ENCODE results near the gene COL15A1.

The COL15A1 gene

DNA sequence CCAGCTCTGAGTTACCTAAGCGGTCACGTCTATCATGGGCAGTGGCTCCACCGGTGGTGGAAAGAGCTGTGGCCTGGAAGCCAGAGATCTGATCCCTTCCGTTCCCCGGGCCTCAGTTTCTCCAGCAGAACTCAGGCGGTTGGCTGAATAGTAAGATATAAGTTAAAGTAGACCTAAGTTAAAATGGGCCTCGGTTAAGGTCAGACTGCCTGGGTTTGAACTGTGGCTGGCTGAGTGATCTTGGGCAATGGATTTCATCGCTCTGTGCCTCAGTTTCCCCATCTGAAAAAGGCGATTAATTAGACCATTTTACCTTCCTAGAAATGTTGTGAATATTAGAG, 997 bp downstream of the COL15A1 start:
- Histone ChIP-seq H3K4me2 (ENCODE audit: low read length) (no peak overlapping the region), H3K4me1 (ENCODE audit: low read length) (no peaks in the 10 kb centered on the region), H3K9me3 (ENCODE audit: insufficient read depth, low read length) (no peaks in the 10 kb centered on the region), H3K9ac (ENCODE audit: low read length) (no peak overlapping the region), H3K27ac (ENCODE audit: low read length) (no peak overlapping the region), H2AFZ (ENCODE audit: low read depth, low read length) (no peak overlapping the region), H3K79me2 (ENCODE audit: low read length) (no peaks in the 10 kb centered on the region), H4K20me1 (ENCODE audit: insufficient read depth, low read length) (no peaks in the 10 kb centered on the region), H3K36me3 (replicated peaks; ENCODE audit: low read depth, low read length) (no peaks in the 10 kb centered on the region), H3K4me3 (ENCODE audit: low read length) (no peak overlapping the region), H3K27me3 (ENCODE audit: low read depth, low read length) (peaks cover 16% of the 10 kb centered on the region)
- TF ChIP-seq, protein P1, sequence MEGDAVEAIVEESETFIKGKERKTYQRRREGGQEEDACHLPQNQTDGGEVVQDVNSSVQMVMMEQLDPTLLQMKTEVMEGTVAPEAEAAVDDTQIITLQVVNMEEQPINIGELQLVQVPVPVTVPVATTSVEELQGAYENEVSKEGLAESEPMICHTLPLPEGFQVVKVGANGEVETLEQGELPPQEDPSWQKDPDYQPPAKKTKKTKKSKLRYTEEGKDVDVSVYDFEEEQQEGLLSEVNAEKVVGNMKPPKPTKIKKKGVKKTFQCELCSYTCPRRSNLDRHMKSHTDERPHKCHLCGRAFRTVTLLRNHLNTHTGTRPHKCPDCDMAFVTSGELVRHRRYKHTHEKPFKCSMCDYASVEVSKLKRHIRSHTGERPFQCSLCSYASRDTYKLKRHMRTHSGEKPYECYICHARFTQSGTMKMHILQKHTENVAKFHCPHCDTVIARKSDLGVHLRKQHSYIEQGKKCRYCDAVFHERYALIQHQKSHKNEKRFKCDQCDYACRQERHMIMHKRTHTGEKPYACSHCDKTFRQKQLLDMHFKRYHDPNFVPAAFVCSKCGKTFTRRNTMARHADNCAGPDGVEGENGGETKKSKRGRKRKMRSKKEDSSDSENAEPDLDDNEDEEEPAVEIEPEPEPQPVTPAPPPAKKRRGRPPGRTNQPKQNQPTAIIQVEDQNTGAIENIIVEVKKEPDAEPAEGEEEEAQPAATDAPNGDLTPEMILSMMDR (IDR thresholded peaks at IDR 0.05; ENCODE audit: low read depth, low read length), result no peak
- no peak for TF ChIP-seq EZH2phosphoT487 (IDR thresholded peaks at IDR 0.05; ENCODE audit: low read depth)

DNA sequence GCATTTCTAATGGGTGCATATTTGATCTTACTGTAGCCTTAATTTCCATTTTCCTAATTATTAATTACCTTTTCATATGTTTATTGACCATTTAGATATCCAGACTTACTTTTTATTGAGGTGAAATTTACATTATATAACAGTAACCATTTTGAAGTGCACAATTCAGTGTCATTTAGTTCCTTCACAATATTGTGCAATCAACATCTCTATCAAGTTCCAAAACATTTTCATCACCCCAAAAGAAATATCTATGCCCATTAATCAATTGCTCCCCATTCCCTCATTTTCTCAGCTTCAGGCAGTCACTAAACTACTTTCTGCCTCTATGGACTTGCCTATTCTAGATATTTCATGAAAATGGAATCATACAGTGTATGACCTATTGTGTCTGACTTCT, 5.9 kb downstream of the COL15A1 start:
- H3K9me3 ChIP-seq (ENCODE audit: insufficient read depth, low read length), result no peaks in the 10 kb centered on the region
- TF ChIP-seq, protein P1 (IDR thresholded peaks at IDR 0.05; ENCODE audit: low read depth, low read length), result no peak
- no peak for TF ChIP-seq EZH2phosphoT487 (IDR thresholded peaks at IDR 0.05; ENCODE audit: low read depth)
- no peaks in the 10 kb centered on the region for H3K36me3 ChIP-seq (replicated peaks; ENCODE audit: low read depth, low read length)
- no peak overlapping the region for H3K4me2 ChIP-seq (ENCODE audit: low read length)
- H2AFZ ChIP-seq (ENCODE audit: low read depth, low read length), result no peak overlapping the region
- no peak overlapping the region for H3K4me3 ChIP-seq (ENCODE audit: low read length)
- no peak overlapping the region for H3K27ac ChIP-seq (ENCODE audit: low read length)
- H4K20me1 ChIP-seq (ENCODE audit: insufficient read depth, low read length), result no peaks in the 10 kb centered on the region
- H3K4me1 ChIP-seq (ENCODE audit: low read length), result no peaks in the 10 kb centered on the region
- no peaks in the 10 kb centered on the region for H3K79me2 ChIP-seq (ENCODE audit: low read length)
- H3K9ac ChIP-seq (ENCODE audit: low read length), result no peak overlapping the region
- H3K27me3 ChIP-seq (ENCODE audit: low read depth, low read length), result peaks cover 15% of the 10 kb centered on the region; the same call in 1 of the 2 replicates

DNA sequence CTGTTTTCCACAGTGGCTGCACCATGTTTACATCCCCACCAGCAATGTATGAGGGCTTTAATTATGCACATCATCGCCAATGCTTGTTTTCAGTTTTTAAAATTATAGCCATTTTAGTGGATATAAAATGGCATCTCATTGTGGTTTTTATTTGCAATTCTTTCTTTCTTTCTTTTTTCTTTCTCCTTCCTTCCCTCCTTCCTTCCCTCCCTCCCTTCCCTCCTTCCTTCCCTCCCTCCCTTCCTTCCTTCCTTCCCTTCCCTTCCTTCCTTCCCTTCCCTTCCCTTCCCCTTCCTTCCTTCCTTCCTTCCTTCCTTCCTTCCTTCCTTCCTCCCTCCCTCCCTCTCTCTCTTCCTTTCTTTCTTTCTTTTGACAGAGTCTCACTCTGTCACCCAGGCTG, 6.6 kb downstream of the COL15A1 start:
- H4K20me1 ChIP-seq (ENCODE audit: insufficient read depth, low read length), result no peaks in the 10 kb centered on the region
- no peak overlapping the region for H3K4me2 ChIP-seq (ENCODE audit: low read length)
- no peaks in the 10 kb centered on the region for H3K79me2 ChIP-seq (ENCODE audit: low read length)
- TF ChIP-seq EZH2phosphoT487 (IDR thresholded peaks at IDR 0.05; ENCODE audit: low read depth), result no peak
- H2AFZ ChIP-seq (ENCODE audit: low read depth, low read length), result no peak overlapping the region
- no peak overlapping the region for H3K27ac ChIP-seq (ENCODE audit: low read length)
- no peaks in the 10 kb centered on the region for H3K4me1 ChIP-seq (ENCODE audit: low read length)
- H3K9me3 ChIP-seq (ENCODE audit: insufficient read depth, low read length), result no peaks in the 10 kb centered on the region
- H3K36me3 ChIP-seq (replicated peaks; ENCODE audit: low read depth, low read length), result no peaks in the 10 kb centered on the region
- H3K27me3 ChIP-seq (ENCODE audit: low read depth, low read length), result peaks cover 15% of the 10 kb centered on the region; the same call in 1 of the 2 replicates
- H3K4me3 ChIP-seq (ENCODE audit: low read length), result no peak overlapping the region
- H3K9ac ChIP-seq (ENCODE audit: low read length), result no peak overlapping the region

DNA sequence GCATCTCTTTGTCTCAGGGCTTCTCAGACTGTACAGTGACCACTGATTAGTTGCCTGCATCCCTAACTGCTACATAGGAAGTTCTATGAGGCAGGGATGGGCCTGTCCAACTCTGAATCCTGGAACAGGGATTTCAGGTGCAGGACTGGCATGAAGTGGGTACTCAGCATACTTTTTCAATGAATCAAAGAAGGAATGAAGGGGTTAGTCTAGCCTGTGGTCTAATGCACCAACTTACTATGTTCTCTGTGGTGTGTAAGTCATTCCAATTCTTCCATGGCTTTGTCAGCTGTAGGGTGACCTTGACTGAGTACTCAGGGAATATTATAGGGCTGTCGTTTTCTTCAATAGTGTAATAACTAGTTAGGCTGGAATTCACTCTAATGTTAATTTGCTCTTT, 8.3 kb downstream of the COL15A1 start:
- H3K4me2 ChIP-seq (ENCODE audit: low read length), result no peak overlapping the region
- no peaks in the 10 kb centered on the region for H3K4me1 ChIP-seq (ENCODE audit: low read length)
- no peak overlapping the region for H3K9ac ChIP-seq (ENCODE audit: low read length)
- H2AFZ ChIP-seq (ENCODE audit: low read depth, low read length), result no peak overlapping the region
- no peaks in the 10 kb centered on the region for H3K79me2 ChIP-seq (ENCODE audit: low read length)
- peaks cover 5% of the 10 kb centered on the region; the same call in 1 of the 2 replicates for H3K9me3 ChIP-seq (ENCODE audit: insufficient read depth, low read length)
- H4K20me1 ChIP-seq (ENCODE audit: insufficient read depth, low read length), result no peaks in the 10 kb centered on the region
- TF ChIP-seq EZH2phosphoT487 (IDR thresholded peaks at IDR 0.05; ENCODE audit: low read depth), result no peak
- TF ChIP-seq, protein P1 (IDR thresholded peaks at IDR 0.05; ENCODE audit: low read depth, low read length), result no peak
- no peak overlapping the region for H3K27ac ChIP-seq (ENCODE audit: low read length)
- no peaks in the 10 kb centered on the region for H3K36me3 ChIP-seq (replicated peaks; ENCODE audit: low read depth, low read length)
- H3K4me3 ChIP-seq (ENCODE audit: low read length), result no peak overlapping the region
- H3K27me3 ChIP-seq (ENCODE audit: low read depth, low read length), result peaks cover 18% of the 10 kb centered on the region; the same call in 1 of the 2 replicates
